Endometrial microvascular endothelial cells (primary cell): ENCODE data around the gene SLC25A30. TPM values are rescaled to one million over a fixed set of nuclear protein-coding genes. Genes with fewer than 3 reads are reported as not detected.

ENCODE experiments used
- in situ Hi-C: cut with HindIII; loops from 2 replicates; pipeline ENCODE4 v1.10.0; 2017; ENCODE audit warnings: low sequenced_read_pairs, low pct_unique_long_range_greater_than_20kb; ENCODE audit errors: inconsistent ontology term
- total RNA-seq: library from RNA; depleted of rRNA; stranded (reverse); fragments of >200 nt; gene quantifications from one replicate; pipeline ENCODE4 v1.2.3, GENCODE V29; 2015; ENCODE audit errors: inconsistent ontology term

The SLC25A30 gene, protein sequence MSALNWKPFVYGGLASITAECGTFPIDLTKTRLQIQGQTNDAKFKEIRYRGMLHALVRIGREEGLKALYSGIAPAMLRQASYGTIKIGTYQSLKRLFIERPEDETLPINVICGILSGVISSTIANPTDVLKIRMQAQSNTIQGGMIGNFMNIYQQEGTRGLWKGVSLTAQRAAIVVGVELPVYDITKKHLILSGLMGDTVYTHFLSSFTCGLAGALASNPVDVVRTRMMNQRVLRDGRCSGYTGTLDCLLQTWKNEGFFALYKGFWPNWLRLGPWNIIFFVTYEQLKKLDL
- 15.3 TPM for total RNA-seq

DNA sequence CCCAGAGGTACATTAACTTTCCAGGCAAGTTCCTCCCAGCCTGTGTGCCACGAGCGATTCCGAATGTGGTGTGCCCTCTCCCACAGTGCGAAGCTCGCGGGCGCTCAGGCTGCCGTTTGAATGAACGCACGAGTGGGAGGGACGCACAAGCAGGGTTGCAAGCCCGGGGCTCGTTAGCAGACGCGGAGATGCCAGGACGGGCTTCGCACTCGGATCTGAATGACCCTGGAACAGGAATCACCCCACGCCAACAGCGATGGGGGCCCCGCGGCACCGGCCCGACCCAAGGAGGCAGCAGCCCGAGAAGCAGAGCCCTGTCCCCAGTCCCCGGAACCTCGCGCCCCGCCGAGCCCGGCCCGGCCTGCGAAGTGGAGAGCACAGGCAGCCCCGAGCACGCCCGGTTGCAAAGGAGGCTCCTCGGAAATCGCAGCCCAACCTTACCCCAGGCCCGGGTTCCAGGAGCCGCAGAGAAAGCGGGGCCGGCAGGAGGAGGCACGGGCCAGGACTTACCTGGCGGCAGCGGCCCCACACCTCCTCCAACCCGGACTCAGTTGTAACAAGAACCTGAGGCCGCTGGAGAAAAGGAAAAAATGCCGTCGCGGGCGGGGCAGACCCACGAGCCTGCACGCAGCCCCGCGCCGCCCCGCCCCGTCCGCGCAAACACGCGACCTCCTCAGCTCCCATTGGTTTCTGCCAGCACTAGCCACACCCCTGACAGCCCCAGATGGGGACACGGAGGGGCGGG is at the start of gene SLC25A30:
SLC25A30 (minus strand) TSS at position 584 of the 745 bp plus-strand sequence. CDS start 6,948 bp downstream, outside the sequence.
- in situ Hi-C loops: no loop called here

DNA sequence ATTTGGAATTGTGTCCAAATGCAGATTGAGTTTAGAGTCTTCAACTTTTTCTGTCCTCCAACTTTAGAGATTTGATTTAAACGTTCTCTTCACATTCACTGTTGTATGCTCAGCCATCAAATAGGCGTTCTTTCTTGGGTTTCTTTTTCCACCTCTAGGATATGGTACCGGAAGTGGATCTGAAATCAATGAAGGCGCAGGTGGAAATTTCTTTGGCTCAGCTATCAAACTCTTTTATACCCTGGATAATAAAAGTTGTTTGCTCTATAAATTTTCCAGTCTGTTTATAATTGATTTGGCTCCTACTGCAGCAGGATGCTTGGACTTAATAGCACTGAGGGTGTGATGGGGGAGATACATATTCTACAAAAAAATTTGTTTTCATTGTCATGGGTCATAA is 48.2 kb upstream of the SLC25A30 start:
- in situ Hi-C loops: no loop called here

DNA sequence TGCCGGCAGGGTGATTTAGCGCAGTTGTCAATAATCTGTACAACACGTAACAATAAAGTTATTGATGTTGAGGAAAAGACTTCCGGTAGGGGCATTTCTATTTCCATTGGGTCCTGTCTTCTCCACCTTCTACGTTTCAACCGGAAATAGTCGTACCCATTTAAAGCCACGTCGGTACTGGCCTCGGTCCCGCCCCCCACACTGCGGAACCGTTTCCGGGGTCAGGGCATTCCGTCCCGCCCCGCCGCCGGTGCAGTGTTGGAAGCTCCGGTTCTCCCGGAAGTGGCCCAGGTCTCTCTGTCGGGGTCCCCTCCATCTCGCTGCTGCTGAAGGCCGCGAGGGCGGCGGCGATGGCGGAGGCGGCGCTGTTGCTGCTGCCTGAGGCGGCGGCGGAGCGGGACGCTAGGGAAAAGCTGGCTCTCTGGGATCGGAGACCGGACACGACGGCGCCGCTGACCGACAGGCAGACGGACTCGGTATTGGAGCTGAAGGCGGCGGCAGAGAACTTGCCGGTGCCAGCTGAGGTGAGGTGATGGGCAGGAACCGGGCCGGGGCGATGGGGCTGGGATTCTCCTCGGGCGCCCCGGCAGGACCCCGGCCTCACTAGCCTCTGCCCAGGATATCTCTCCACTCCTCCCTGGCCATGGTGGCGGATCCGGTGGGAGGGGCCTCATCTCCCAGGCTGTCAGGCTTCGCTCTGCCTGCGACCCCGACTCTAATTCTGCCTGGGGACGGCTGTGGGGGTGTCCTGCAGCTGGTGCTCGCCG is 46.7 kb upstream of the SLC25A30 start, which contains the start of gene COG3:
COG3 (plus strand) TSS at position 253 of the 767 bp plus-strand sequence; CDS start at position 351, 98 bp downstream.
- in situ Hi-C loops: no loop called here

DNA sequence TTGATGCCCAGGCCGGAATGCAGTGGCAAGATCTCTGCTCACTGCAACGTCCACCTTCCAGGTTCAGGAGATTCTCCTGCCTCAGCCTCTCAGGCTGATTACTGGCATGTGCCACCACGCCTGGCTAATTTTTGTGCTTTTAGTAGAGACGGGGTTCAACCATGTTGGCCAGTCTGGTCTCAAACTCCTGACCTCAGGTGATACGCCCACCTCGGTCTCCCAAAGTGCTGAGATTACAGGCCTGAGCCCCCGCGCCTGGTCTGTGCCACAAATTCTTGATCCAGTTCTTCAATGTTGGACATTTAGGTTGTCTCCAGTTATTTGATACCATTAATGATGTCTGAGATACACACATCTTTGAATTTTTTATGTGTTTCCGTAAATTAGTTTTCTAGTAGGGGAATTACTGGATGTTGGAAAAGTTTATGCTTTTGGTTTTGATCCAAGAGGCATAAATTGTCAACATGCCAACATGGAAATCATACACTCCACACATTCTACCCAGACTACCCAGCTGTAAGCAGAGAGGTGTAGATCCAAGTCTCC is 46.0 kb upstream of the SLC25A30 start:
- in situ Hi-C loops: no loop called here

DNA sequence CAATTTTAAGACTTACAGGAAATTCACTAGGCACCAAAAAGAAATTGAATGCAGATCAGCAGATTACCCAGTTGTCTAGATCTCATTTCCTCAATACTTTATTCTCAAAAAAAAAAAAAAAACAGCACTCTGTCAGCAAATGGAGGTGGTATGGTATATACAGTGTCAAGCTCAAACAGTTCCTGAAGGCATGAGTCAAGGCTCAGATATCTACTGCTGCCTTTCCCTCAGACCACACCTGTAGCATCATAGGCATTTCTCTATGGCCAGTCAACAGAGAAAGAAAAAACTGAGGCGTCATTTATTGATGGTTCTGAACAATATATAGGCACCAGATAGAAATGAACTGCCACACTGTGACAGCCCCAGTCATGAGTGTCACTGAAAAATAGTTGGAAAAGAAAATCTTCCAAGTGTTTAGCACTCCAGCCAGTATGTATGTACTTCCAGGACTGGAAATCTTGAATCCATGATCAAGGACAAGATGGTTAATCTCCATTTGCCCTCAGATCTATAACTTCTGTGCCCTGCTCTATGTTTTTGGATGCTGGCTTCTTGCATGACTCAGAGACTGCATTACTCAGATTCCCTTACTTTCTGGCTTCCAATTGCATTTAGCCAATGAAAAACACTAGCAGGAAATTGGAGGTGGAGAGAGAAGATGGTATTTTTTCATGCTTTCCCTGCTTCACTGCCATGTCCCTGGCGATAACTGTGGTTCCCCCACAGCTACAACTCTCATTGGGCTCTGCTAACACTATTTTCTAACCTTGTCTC is 38.2 kb upstream of the SLC25A30 start:
- in situ Hi-C loops: no loop called here

DNA sequence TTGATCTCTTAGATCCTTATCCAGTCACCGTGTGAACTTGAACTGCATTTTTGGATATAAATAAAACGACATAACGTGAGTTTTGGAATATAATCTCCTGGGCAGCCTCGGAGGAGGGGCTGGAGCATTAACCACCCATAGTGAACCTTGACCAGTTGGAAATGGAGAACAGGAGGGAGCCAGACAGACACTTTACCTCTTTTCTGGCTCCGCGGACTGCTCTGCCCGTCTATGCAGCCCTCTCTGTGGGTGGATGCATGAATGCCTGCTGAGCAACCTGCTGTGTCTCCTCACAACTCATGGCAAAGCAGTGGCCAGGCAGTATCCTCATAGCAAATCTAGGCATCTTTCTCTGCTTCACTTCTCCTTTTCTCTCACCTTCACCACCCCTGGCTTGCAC is 36.0 kb upstream of the SLC25A30 start:
- in situ Hi-C loops: no loop called here

DNA sequence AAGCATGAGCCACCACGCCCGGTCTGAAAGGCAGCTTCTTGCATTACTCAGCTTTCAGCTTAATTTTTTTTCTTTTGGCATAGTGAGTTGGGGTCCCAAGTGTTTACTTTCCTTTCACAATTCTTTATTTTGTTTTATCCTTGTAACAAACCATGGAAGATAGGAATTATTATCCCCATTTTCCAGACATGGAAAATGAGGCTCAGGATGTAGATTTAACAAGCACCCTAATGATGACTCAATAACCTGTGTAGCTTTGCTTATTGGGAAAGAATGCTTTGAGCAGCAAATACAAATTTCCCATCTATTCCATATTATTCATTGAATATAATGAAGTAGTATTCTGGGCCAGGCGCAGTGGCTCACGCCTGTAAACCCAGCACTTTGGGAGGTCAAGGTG is 33.1 kb upstream of the SLC25A30 start:
- in situ Hi-C loops: no loop called here

DNA sequence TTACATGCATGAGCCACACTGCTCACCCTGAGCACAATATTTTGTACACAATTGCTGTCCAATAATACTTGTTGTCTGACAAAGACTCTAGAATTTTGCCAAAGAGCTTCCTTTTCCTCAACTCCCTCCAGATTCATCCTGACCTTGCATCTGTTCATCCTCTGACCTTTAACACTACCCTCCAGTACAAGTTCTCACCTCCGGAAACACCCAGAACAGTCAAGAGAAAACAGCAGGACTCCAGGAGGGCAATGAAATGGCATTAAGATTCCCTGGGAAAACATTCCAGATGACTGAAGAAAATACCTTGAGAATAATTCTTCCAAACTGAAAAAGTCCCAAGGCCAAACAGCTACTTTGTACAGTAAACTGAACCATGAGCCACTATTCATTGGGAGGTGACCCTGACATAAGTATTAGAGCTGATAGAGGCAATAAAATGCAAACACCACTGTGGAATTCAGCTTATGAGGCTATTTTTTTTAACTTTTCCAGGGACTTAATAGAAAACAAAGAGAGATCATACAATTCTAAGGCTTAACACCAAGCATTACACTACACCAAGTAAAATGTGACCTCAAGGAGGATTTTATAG is 30.9 kb upstream of the SLC25A30 start:
- in situ Hi-C loops: no loop called here

DNA sequence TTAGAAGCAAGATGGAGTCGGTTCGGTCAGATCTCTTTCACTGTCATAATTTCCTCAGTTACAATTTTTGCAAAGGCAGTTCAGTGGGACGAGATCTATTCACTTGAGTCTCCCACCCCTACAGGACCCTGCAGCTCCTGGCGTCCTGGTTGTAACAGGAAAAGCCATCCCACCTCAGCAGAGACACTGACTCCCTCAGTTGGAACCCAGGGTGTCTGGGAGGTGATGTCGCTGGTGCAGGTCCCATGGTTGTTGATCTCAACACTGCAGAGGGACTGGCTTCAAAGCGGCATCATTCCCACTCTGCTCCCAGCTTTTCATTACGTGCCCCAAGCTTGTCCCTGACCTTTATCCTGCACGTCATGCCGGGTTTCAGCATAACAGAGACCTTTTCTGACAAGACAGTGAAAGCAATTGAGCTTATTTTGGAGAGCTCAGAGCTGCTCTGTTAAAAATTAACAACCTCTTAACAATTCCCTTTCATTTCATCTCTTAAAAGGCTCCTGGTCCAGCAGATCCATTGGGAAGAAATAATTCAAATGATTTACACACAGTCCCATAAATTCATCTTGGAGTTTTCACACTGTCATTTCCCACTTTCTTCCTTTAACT is 29.0 kb upstream of the SLC25A30 start:
- in situ Hi-C loops: no loop called here

DNA sequence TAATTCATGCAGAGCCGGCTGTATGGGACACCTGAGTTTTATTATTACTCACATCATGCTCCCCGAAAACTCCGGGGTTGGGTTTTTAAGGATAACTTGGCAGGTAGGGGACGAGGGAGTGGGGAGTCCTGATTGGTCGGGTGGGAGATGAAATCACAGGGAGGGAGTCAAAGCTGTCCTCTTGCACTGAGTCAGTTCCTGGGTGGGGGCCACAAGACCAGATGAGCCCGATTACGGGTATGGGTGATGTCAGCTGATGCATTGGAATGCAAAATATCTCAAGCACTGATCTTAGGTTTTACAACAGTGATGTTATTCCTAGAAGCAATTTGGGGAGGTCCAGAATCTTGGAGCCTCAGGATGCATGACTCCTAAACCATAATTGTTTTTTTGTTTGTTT is 28.0 kb upstream of the SLC25A30 start:
- in situ Hi-C loops: no loop called here

DNA sequence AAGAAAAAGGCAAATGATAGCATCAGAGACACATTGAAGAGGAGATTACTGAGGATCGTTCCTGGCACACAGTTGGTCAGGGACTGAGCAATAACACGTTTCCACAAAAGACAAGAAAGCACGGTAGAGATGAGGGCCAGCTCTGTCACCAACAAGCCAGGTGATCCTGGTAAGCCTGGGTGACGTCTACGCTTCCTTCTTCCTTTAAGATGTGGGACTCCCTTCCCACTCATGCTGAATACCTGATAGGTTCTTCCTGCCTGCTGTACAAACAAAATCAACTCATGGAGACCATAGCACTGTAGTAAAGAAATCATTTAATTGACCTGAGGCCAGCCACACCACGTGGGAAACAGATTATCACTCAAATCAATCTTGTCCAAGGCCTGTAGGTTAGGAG is 26.9 kb upstream of the SLC25A30 start:
- in situ Hi-C loops: no loop called here

DNA sequence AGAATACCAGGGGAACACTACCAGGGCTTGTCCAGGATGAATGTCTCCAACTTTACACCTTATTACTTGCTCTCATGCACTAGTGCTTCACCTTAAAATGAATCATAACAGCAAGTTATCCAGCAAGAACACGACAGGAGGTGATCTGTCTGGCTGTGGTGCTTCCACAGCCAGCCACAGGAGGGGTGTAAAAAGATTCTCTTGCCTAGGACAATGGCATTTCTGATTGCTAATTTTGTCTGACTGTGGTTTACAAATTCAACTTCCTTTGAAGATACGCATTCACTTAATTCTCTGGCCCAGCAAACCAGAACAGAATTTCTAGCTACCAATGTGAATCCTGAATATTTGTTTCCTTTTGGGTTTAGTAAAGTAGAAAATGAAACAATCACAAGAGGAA is 23.5 kb upstream of the SLC25A30 start:
- in situ Hi-C loops: no loop called here

DNA sequence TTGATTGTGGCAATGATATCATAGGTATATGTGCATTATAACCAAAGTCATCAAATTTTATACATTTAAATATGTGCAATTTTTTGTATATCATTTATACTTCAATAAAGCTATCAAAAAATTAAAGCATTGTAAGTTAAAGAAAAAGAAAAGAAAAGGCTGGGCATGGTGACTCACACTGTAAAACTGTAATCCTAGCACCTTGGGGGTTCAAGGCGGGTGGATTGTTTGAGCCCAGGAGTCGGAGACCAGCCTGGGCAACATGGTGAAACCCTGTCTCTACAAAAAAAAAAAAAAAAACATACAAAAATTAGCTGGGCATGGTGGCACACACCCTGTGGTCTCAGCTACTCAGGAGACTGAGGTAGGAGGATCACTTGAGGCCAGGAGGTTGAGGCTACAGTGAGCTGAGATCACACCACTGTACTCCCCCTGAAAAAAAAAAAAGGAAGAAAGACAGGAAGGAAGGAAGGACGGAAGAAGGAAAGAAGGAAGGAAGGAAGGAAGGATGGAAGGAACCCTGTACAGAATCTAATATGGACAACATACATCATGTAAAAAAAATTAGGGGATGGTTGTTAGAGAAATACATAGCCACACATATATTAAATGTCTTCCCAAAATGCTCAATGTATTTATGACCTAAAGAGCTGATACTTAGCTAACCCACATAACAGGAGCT is 21.7 kb upstream of the SLC25A30 start:
- in situ Hi-C loops: no loop called here

DNA sequence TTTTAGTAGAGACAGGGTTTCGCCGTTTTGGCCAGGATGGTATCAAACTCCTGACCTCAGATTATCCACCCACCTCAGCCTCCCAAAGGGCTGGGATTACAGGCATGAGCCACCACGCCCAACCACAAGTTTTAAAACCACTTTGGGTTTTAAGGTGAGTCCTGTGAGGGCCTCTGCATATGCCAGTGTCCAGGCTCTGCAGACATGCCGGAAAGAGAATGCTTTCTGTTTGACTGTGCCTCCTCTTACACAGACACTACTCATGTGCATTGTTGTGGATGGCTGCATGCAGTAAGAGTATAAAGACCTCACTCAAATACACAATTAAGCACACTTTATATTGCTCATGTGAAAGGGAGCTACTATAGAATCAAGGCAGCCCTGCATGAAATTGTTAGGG is 20.8 kb upstream of the SLC25A30 start:
- in situ Hi-C loops: no loop called here

DNA sequence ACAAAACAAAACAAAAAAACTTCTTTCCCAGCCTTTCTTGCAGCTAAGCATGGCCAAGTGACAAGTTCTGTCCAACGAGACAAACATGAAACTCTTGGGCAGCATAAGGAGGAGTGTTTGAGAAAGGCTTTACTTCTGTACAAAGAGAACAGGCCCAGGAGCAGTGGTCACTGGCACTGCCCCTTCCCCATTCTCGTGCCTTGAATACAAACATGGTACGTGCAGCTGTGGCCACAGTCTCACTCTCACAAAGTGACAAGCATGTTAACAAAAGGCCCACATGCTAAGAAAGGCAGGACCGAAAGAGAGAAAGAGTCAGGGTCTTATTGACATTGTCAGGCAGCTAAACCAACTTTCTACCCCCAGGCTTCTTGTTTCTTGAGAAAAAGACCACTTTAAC is 19.8 kb upstream of the SLC25A30 start:
- in situ Hi-C loops: no loop called here

DNA sequence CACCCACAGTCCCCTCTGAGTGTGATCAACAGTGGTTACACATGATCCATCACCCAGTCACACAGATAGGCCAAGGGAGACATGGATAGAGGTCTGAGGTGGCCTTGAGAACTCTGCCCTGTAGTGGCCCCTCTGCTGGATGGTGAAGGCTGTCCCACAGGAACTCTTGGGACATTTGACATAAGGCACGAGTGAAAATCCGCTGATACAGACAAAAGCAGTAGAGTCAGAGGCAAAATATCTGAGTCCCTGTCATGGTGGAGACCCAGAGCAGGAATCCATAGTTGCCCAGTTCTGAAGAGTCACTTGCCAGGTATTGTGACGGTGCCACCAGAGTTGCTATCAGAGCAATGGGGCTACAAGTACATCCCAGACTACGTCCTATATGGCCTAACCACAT is 18.8 kb upstream of the SLC25A30 start:
- in situ Hi-C loops: no loop called here

DNA sequence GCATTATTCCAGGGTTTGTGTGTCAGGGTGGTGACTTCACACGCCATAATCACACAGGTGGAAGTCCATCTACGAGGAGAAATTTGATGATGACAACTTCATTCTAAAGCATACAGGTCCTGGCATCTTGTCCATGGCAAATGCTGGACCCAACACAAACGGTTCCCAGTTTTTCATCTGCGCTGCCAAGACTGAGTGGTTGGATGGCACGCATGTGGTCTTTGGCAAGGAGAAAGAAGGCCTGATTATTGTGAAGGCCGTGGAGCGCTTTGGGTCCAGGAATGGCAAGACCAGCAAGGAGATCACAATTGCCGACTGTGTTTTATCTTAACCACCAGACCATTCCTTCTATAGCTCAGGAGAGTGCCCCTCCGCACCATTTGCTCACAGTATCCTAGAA is 18.2 kb upstream of the SLC25A30 start:
- in situ Hi-C loops: no loop called here
